OCI-M2 (cell line): ENCODE results near the gene MINPP1.

Experiments used
- DNase-seq: peaks from one replicate; lab custom pipeline; 2025; ENCODE audit not compliant: unreplicated experiment; lab: John Stamatoyannopoulos, UW

MINPP1 gene

GRCh38 chr10:87519582-87519981 is 14.9 kb downstream of the MINPP1 start:
- DNase-seq, result no peak

GRCh38 chr10:87523731-87524130 is 19.0 kb downstream of the MINPP1 start:
- DNase-seq, result no peak

- DNase-seq, result no peak
These were observed 19.6 kb downstream of the MINPP1 start for GRCh38 chr10:87524296-87524695.

GRCh38 chr10:87531908-87532622 is 27.4 kb downstream of the MINPP1 start:
- DNase-seq, result no peak

DNA sequence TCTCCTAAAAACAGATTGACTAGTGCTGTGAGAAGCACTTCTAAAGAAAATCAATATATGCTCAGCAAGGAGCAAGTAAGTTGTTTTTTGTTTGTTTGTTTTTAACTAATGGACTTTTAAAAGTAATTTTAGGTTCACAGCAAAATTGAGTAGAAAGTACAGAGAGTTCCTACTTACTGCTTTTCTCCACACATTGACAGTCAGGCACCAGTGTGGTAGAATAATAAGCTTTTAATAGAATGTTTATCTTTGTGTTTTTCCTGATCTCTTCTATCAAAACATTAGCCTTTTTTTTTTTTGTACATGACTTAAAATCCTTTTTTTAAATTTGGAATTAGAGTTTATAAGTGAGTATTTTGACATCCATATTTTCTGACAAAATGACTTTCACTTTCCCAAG is 28.0 kb downstream of the MINPP1 start:
- DNase-seq, result no peak

DNA sequence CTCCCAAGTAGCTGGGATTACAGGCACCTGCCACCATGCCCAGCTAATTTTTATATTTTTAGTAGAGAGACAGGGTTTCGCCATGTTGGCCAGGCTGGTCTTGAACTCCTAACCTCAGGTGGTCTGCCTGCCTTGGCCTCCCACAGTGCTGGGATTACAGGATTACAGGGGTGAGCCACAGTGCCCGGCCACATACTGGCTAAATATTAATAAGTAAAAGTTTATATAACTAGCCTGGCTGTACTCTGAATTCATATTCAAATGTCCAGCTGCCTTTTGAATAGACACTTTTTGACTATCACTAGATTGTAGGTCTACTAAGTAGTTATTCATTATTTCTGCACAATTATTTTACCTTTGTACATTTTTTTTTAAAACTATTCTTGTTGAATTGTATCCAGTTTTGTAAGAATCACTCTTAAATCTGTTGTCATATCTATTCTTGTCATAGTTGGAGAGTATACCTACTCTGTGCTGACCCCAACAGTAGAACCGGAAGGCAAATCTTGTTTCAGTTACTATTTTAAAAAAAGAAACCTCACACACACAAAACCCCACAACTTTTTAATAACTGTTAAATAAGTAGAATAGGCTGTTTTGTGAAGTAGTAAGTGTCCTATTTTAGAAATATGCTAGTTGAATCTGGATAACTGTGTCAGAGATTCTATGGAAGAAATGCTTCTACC is 29.6 kb downstream of the MINPP1 start:
- no peak for DNase-seq

DNA sequence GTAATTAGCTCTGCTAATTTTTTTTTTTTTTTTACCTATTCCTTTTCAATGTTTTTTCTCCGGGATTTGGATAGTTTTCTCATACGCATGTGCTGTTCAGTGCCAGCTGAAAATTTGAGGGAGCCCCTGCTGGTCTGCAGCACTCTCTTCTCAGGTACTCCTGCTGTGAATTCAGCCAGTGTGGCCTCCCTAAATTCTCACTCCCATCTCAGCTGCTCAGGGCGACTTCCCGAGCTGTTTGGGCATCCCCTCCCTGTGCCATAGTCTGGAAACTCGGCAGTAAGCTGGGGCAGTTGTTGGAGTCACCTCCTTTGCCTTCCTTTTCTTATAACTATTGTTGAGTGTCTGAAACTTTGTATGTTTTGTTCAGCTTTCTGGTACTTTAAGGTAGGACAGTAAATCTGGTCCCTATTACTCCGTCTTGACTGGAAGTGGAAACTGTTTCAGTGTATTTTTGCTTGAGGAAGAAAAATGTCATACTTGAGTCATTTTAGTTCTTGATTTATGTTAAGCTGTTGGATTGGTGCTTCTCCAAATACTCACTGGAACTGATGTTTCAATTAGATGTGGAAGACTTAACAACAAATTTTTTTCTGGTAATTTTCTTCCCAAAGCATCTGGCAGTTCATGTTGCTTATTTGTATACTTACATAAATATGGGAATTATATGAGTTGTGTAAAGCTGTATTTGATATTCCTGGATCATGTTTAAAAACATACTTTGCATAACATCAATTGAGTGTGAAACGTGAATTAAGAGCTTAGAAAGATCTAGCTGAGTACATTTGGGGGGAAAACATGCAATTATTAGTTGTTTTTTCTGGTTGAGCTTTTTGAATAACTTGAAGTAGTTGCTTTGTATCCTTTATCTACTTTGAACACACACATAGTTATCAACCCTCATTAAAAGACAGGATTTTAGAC is 33.7 kb downstream of the MINPP1 start:
- DNase-seq, result no peak

GRCh38 chr10:87541114-87541513 is 36.4 kb downstream of the MINPP1 start:
- no peak for DNase-seq

DNA sequence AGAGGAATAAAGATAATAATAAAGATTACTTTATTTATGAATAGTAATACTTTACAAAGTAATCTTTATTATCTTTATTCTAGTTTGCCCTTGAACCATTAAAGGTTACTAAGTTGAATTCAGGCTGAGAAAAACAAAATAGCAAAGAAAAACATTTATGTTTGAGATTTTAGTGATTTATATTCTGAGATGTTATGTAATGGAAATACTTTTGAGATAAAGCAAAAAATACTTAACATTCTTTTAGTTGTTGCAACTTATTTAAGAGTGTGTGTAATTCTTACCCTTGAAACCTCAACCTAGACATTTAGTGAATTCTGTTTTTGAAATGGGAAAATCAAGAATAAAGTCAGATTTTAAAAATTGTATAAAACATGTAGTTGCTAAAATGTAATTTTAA is 40.0 kb downstream of the MINPP1 start:
- DNase-seq, result no peak

DNA sequence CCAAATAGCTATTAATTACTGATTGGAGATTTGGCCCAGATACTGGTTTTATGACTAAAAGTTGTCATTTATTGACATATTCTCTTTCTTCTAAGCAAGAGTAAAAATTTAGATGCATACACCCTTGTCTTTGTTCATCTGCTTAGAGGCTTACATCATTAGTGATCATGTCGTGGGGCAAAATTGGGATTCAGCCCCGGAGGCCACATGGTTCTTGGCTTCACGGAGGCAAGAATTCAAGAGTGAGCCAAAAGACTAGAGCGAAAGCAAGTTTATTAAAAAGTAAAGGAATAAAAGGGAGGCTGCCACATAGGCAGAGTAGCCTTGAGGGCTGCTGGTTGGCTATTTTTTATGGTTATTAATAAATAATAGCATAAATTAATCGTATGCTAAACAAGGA is 41.1 kb downstream of the MINPP1 start:
- DNase-seq, result no peak

GRCh38 chr10:87546210-87546609 is 41.5 kb downstream of the MINPP1 start:
- no peak for DNase-seq

DNA sequence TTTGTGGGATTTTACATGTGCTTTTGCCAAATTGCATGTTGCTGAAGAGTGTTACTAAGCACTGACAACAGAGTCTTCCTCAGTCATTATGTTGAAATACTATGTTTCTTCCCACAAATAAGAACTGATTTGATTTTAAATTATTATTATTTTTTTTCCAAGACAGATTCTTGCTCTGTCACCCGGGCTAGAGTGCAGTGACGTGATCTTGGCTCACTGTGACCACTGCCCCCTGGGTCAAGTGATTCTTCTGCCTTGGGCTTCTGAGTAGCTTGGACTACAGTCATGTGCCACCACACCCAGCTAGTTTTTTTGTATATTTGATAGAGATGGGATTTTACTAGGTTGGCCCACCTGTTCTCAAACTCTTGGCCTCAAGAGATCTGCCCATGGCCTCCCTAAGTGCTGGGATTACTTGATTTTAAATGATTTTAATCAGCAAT is 42.3 kb downstream of the MINPP1 start:
- DNase-seq, result no peak

GRCh38 chr10:87547734-87548311 is 43.1 kb downstream of the MINPP1 start:
- no peak for DNase-seq

- DNase-seq, result no peak
These were observed 46.0 kb downstream of the MINPP1 start for GRCh38 chr10:87550741-87551140.

DNA sequence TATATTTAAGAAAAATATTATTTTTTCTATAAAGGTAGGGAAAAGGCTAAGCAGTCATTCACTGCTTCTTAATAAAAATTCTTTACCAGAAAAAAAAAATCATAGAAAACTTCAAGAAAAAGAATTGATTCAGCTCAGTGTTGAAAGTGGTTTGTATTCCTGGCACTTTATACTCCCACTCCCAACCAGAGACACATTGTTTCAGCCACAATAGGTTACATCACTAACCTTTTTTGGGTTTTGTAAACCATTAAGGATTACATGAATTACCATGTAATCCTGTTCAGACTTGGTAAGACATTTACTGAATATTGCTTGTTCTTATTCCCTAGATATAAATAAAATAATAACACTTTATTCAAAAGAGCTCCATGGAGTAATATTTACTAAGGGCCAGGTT is 46.6 kb downstream of the MINPP1 start:
- DNase-seq, result no peak

GRCh38 chr10:87552248-87552929 is 47.7 kb downstream of the MINPP1 start:
- DNase-seq, result no peak

- no peak for DNase-seq
These were observed 52.7 kb downstream of the MINPP1 start for GRCh38 chr10:87557409-87557808.

DNA sequence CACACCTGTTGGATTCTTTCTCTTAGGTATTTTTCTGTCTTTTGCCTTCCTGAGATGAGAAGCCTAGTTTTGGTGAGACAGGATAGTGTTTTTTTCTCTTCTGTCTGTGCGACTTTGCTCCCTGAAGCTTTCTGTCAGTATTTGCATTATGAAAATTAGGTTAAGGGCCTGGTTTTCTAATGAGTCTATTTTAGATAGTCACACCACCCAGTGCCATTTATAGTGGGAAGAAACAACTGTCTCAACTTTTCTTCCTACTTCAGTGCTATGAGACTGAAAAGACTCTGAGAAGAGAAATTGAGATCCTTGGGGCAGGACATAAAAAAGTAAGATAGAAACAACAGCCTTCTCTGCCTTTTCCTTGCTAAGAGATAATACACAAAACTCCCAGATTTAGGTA is 53.6 kb downstream of the MINPP1 start:
- DNase-seq, result no peak

DNA sequence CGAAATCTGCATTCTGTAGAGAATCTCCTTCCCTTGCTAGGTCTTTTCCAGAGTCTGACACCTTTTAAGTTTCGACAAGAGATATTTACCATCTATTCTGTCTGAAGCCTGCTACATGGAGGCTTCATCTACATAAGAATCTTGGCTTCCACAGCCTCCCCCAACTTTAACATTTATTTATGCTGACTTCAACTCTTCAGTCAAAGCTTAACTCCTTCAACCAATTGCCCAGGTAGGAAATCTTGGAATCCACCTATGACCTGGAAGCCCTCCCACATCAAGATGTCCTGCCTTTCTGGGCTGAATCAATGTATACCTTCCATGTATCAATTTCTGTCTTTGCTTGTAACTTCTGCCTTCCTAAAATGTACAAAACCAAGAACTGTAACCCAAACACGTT is 54.7 kb downstream of the MINPP1 start:
- DNase-seq, result no peak

DNA sequence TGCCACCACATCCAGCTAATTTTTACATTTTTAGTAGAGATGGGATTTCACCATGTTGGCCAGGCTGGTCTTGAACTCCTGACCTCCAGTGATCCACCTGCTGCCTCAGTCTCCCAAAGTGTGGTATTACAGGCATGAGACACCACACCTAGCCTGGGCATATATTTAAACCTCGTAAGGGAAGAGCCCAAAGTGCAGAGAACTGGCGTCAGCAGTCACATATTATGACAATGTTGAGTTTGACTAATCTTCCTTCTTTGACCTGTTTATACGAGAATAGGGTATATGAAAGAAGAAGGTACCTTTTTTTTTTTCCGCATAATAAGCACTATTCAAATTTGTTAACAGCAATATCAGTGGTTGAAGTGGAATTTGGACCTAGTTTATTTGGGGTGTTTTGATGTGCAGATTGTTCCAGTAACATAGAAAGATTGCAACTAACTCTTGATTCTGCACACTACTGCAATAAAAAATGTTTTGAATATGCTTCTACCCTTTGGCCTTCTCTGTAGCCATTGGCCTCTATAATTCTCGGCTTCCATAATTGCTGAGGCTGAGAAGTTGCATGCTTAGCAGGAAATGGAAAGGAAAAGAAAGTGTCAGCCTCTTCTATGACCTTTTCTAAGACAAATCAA is 55.9 kb downstream of the MINPP1 start:
- no peak for DNase-seq
